HG03045 (cell line): ENCODE measurements around the gene PRSS22.

ENCODE experiments used
- ATAC-seq: cut with Tn5 transposase; IDR thresholded peaks from one replicate; pipeline ENCODE4 v1.9.1; 2021; ENCODE audit warnings: mild to moderate bottlenecking, moderate library complexity; ENCODE audit not compliant: unreplicated experiment

PRSS22 gene

DNA sequence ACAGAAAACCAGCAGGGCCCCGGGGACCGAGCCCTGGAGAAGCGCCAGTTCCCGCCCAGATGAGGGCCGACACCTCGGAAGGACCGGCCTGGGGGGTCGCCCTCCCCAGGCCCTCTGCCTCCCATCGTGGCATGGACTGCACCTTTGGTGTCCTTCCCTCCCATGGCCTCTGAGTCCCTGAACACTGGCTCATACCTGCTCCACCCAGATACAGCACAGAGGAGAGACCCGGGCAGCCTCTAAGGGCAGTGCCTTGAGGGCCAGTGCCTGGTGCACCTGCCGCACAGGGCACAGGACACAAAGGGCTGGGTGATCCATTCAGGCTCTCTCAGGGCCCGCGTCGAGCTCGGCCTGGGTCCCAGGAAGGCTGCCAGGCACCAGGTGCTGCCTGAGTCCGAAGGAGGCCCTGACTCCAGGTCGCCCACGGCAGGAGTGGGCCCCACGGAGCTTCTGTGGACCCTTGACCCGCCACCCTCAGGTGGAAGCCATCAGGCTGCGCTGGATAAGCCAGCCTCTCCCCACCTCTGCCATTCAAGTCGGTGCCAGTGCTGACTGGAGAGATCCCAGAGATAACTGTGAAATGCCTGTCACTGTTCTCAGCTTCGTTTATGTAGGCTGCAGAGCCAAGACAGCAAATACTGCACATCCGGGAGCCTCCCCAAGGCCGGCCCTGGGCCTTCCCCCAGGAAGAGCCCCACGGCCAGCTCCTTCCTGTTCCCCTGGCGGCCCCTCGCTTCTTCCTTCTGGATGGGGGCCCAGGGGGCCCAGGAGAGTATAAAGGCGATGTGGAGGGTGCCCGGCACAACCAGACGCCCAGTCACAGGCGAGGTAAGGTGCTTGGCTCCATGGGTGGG lies 28.2 kb downstream of the PRSS22 start, which contains the start of gene ZG16B:
ZG16B (plus strand) TSS at position 803 of the 854 bp plus-strand sequence. CDS start 139 bp downstream, outside the sequence.
- no peak for ATAC-seq

DNA sequence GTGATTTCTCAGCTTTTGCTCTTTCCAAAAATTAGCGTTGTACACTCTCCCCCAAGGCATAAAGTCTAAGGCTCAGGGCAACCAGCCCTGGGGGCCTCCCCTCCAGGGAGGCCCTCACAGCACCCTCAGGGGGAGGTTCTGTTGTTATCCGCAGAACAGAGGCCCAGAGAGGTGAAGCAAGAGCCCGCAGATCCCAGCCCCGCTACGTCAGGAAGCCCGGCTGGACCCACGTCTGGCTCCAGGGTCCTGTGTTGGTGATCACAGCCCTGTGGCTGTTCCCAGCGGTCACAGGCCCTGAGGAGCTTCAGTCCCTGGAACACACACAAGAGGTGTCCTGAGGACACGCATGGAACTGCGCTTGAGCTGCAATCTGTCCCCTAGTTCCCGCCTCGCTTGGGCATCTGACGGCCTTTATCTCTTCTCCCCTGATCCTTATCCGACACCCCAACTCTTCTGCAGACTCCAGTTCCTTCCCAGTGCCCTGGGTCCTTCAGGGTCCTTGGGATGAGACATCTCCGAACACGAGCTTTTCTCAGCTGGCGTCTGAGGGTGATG lies 29.0 kb downstream of the PRSS22 start:
- ATAC-seq = no peak

- ATAC-seq = no peak
Observed at GRCh38 chr16:2828521-2828840, 29.5 kb downstream of the PRSS22 start.

DNA sequence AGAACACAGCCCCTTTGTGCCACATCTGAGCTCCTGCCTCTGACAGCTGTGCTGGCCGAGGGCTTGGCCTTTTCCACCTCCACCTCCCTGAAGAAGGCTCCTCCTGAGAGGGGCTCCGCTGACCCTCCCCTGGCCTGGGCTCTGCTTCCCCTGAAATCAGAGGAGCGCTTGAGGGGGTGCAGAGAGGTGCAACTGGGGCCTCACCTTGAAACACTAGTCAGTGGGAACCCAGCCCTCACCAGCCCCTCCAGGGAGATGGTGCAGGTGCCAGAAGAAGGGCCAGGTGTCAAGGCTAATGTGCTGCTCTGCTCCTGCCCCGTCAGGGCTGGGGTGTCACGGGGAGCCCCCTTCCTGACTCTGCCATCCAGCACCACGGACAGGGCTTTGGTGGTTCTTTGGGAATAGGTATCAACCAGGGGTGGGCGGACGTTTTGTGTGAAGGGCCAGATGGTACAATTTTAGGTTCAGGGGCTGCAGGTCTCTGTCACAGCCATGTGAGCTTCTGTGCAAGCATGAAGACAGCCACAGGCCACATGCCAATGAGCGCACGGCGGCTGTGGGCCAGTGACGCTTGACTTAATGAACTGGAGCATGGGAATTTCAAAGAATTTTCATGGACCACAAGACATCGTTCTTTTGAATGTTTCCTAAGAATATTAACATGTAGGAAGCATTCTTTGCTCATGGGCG lies 30.0 kb downstream of the PRSS22 start:
- ATAC-seq = no peak

DNA sequence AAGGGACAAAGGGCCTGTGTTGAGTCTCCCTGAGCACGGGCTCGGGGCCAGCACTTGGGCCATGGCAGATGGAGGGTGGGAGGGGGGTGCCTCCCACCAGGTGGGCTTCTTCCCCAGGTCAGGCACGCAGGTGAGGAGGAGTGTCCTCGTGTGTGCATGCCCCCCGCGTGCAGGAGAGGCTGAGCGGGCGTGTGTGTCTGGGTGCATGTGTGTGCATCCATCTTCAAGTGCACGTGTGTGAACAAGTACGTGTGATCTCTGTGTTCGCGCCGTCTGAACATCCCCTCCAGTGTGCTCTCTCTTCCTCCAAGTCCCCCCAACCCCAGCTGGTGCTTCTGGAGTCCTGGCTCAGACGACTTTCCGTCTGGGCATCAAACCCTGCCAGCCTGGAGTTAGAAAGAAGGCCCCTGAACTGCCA lies 30.6 kb downstream of the PRSS22 start:
- no peak for ATAC-seq

DNA sequence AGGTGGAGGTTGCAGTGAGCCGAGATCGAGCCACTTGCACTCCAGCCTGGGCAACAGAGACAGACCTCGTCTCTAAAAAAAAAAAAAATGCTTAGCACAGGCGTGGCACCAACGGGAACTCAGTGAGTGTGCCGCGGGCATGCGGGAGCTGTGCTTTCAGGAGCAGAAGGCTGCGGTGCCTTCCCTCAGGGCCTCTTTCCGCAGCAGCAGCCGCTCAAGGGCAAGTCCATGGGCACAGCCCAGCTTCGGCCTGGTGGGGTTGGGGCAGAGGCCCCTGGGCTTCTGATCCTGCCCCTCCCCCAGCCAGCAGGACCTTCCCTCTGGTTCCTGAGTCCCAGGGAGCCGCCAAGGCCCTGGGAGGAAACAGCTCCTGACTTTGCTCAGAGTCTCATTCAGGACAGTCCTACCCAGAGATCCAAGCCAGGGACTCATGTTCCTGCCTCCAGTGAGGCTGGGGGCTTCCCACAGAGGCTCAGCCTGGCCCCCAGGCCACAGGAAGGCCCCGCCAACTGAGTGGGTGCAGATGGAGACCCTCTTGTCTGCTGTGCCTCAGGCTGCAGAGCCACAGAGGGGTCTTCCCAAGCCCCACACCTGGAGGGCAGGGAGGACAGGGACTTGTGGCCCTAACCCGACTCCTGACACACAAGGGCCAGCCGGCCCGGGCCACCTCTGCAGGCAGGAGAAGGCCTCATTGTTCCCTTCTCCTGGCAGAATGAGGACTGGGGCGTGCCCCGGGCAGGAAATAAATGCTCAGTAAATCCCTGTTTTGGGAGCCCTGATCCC lies 31.2 kb downstream of the PRSS22 start:
- ATAC-seq = no peak

GRCh38 chr16:2825906-2826305 lies 32.1 kb downstream of the PRSS22 start:
- ATAC-seq = no peak

- ATAC-seq = no peak
Observed at GRCh38 chr16:2825049-2825742, 32.8 kb downstream of the PRSS22 start.

GRCh38 chr16:2824626-2825025 lies 33.3 kb downstream of the PRSS22 start:
- ATAC-seq = no peak

GRCh38 chr16:2822496-2822895 lies 35.5 kb downstream of the PRSS22 start:
- no peak for ATAC-seq

DNA sequence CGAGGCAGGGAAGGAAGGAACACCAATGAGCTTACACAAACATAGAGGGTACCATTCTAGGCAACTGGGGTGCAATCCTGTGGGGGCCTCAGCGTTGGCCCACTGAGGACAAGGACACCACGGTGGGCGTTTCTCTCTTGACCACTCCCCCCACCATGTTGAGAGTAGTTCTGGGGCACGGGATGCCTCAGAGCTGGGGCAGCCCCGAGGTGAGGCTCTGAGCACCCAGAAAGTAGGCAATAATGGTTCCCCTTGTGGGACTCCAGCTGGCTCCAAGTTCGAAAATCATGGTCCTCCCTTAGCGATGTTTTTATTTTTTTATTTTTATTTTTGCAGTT lies 35.8 kb downstream of the PRSS22 start:
- ATAC-seq = no peak

DNA sequence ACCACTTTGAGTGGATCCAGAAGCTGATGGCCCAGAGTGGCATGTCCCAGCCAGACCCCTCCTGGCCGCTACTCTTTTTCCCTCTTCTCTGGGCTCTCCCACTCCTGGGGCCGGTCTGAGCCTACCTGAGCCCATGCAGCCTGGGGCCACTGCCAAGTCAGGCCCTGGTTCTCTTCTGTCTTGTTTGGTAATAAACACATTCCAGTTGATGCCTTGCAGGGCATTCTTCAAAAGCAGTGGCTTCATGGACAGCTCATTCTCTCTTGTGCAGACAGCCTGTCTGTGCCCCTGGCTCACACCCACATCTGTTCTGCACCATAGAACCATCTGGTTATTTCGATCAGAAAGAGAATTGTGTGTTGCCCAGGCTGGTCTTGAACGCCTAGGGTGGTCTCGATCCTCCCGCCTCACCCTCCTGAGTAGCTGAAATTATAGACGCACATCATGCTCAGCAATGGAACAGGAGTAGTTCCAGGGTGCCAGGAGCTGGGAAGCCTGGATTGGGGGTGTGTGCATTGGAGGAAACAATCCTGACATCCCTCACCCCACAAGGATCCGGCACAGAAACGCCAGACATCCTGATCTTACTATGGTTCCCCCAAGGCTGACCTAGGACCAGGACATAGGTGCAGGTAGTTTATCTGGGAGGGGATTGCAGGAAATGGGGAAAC lies 36.3 kb downstream of the PRSS22 start:
- ATAC-seq = no peak

- no peak for ATAC-seq
Observed at GRCh38 chr16:2820836-2821486, 37.0 kb downstream of the PRSS22 start.

DNA sequence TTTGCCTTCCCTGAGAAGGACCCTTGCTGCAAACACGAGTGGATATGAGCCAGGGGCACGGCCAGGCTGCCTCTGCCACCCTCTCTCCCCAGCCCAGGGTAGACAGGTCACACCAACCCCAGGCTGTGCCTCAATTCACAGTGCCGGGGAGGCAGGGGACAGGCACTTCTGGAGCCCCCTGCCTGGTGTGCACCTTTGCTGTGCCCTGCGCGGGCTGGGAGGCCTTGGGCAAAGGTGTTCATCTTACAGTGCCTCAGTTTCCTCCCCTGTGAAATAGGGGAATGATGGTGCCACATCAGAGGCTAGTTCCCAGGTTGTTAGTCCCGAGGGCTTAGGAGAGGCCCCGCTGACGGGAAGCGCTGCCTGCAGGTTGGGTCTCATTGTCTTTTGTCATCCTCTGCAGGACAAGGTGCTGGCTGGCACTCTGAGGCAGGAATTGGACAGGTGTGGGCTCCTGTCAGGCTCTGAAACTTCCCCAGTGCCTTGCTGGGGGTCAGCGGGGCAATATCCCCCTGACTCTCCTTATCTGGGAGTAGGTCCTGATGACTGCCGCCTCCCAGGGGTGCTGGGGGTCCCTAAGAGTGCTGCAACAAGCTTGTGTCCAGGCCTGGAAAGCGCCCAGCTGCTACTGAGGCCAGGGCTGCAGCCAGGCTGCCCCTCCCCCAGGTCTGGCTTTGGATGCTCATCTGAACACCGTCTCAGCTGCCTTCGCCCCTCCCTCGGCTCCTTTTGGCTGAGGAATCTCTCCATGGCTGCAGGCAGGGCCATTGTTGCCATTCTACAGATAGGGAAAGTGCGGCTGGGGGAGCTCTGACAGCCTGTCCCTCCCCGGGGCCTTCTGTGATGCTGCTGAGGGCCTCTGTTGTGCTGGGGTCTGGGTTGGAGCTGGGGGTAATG lies 37.8 kb downstream of the PRSS22 start:
- no peak for ATAC-seq

- no peak for ATAC-seq
Observed at GRCh38 chr16:2819179-2819938, 38.6 kb downstream of the PRSS22 start.

DNA sequence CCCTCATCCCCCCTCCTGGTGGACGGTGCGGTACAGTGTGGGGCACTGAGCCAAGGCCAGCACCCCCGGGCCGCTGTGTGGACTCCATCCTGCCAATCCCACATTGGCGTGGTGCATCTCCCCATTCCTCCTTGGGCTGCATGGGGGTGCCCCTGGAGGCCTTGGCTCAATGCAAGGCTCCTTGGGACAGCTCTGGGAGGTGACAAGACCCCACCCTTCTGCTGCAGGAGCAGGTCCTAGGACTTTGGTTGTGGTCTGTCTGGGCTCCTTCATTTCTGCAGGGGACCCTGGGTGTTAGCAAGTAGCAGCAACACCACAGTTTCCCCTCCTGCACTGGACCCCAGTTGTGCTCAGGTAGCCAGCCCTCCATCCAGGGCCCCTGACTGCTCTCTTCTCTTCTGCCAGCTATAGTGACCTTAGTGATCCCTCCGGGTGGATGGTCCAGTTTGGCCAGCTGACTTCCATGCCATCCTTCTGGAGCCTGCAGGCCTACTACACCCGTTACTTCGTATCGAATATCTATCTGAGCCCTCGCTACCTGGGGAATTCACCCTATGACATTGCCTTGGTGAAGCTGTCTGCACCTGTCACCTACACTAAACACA lies 39.6 kb downstream of the PRSS22 start:
- ATAC-seq = no peak
